Gastroesophageal sphincter (tissue), 4 donors: ENCODE data around the gene DIP2C. TPM values are rescaled to one million over a fixed set of nuclear protein-coding genes. Genes with fewer than 3 reads are reported as not detected.

Experiments
- ATAC-seq: fragments of 150-250 bp; one replicate; pipeline ENCODE4 v1.9.1; 2016; ENCODE audit warnings: mild to moderate bottlenecking, moderate library complexity
- H3K27ac ChIP-seq, 4 donors: fragments of 200-600 bp; sonication (generic) in 3 of 4; 1 replicate in 3 of 4; 2 replicates in 1 of 4; pipeline ENCODE4 v1.5.1; 2016 to 2019
- H3K27me3 ChIP-seq: fragments of 200-600 bp; sonication (generic); one replicate; pipeline ENCODE4 v1.5.1; 2019
- H3K36me3 ChIP-seq, 2 donors: fragments of 200-600 bp; sonication (generic); one replicate each; pipeline ENCODE4 v1.5.1; 2019; ENCODE audit warnings: control low read depth in 1 of 2
- H3K4me1 ChIP-seq, 3 donors: fragments of 200-600 bp; sonication (generic); 1 replicate in 2 of 3; 2 replicates in 1 of 3; pipeline ENCODE4 v1.5.1; 2016 to 2019; ENCODE audit warnings: control low read depth in 2 of 3
- H3K4me3 ChIP-seq, 2 donors: fragments of 200-600 bp; sonication (generic); one replicate each; pipeline ENCODE4 v1.5.1; 2019; ENCODE audit warnings: mild to moderate bottlenecking in 1 of 2, moderate library complexity in 1 of 2
- H3K9me3 ChIP-seq, 3 donors: fragments of 200-600 bp; sonication (generic); one replicate each; pipeline ENCODE4 v1.5.1; 2017 to 2019; ENCODE audit warnings: control low read depth in 2 of 3
- CTCF ChIP-seq, 4 experiments: fragments of 200-600 bp in 2 of 4; fragments of 450-650 bp in 2 of 4; sonication (generic) in 1 of 4; IDR thresholded peaks; one replicate each; pipeline ENCODE4 v1.5.1; 2017 to 2019; ENCODE audit warnings: antibody characterized with exemption in 4 of 4, mild to moderate bottlenecking in 2 of 4, moderate library complexity in 2 of 4
- EP300 ChIP-seq: sonication (generic); formaldehyde crosslinking; IDR thresholded peaks from one replicate; pipeline ENCODE4 v1.6.1; 2017; ENCODE audit warnings: antibody characterized with exemption, mild to moderate bottlenecking
- POLR2A ChIP-seq, 2 donors: fragments of 450-650 bp; IDR thresholded peaks; one replicate each; pipeline ENCODE4 v1.6.1; 2017; ENCODE audit warnings: antibody characterized with exemption in 2 of 2, mild to moderate bottlenecking in 2 of 2, moderate library complexity in 1 of 2
- POLR2AphosphoS5 ChIP-seq: sonication (generic); formaldehyde crosslinking; IDR thresholded peaks from one replicate; pipeline ENCODE4 v1.6.1; 2017; ENCODE audit warnings: antibody characterized with exemption
- WGBS, 2 donors: methylation state at CpG; one replicate each; pipeline ENCODE4 v1.1.5; 2018; ENCODE audit warnings: low coverage in 1 of 2; 5-methylcytosine and 5-hydroxymethylcytosine counted together
- total RNA-seq, 4 donors: library from RNA; depleted of rRNA; stranded (reverse); fragments of >200 nt; gene quantifications; one replicate each; pipeline ENCODE4 v1.1.0, GENCODE V29; 2016

Gene DIP2C
- total RNA-seq, 4 donors from 2014 or later, result 40.8 to 73.8 (median 47.7) TPM

GRCh38 chr10:405648-406047, 283.8 kb downstream of the DIP2C start:
- 65 to 79% methylated on average over 9 to 12 of the region's 12 CpGs for WGBS, 2 donors
- H3K36me3 ChIP-seq, result peaks cover 0 to 57% of the 10 kb centered on the region in 2 donors

GRCh38 chr10:404991-405390, 284.5 kb downstream of the DIP2C start:
- no peaks in the 10 kb centered on the region for H3K27me3 ChIP-seq
- no peak overlapping the region for H3K4me3 ChIP-seq
- no peak overlapping the region for H3K27ac ChIP-seq
- TF ChIP-seq POLR2A (IDR thresholded peaks at IDR 0.05), result no peak
- TF ChIP-seq CTCF (IDR thresholded peaks at IDR 0.05), result no peak
- TF ChIP-seq POLR2AphosphoS5, result no peak
- TF ChIP-seq EP300, result no peak
- H3K36me3 ChIP-seq, result peaks cover 0 to 63% of the 10 kb centered on the region in 2 donors
- H3K9me3 ChIP-seq, result no peaks in the 10 kb centered on the region
- H3K4me1 ChIP-seq, result no peaks in the 10 kb centered on the region
- no peak for ATAC-seq
- 88 to 96% methylated on average over 9 of the region's 9 CpGs for WGBS, 2 donors

More at GRCh38 chr10:405648-406047, 283.8 kb downstream of the DIP2C start:
- no peak overlapping the region for H3K4me3 ChIP-seq
- no peak for TF ChIP-seq EP300
- no peak for TF ChIP-seq POLR2AphosphoS5
- TF ChIP-seq POLR2A (IDR thresholded peaks at IDR 0.05), result no peak
- TF ChIP-seq CTCF (IDR thresholded peaks at IDR 0.05), result no peak
- H3K4me1 ChIP-seq, result no peaks in the 10 kb centered on the region
- no peak for ATAC-seq
- H3K27ac ChIP-seq, result no peak overlapping the region
- no peaks in the 10 kb centered on the region for H3K9me3 ChIP-seq
- no peaks in the 10 kb centered on the region for H3K27me3 ChIP-seq

- 76 to 86% methylated on average over 3 to 4 of the region's 4 CpGs for WGBS, 2 donors
- ATAC-seq, result no peak
These were observed 285.1 kb downstream of the DIP2C start for GRCh38 chr10:404346-404745.

DNA sequence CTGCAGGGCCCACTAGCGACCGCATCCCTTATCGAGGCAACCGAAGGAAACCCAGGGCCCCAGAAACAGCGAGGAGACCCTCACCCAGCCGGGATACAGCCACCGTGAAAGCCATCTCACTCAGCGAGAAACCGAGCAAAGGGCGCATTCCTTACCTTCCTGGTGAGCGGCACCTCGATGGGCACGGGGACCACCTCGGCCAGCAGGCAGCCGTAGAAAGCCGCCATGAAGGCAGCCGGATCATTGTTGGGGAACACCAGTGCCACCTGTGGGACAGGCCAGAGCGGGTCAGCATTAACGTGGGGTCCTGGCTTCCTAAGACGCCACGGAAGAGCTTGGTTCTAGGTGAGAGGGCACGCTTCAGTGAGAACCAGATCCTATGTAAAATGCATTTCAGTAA, 290.5 kb downstream of the DIP2C start:
- Histone ChIP-seq H3K9me3 (no peaks in the 10 kb centered on the region), H3K4me1 (peaks cover 0 to 36% (median 0%) of the 10 kb centered on the region in 3 donors), H3K36me3 (peaks cover 0 to 23% of the 10 kb centered on the region in 2 donors), H3K27me3 (no peaks in the 10 kb centered on the region), H3K4me3 (no peak overlapping the region), H3K27ac (no peak overlapping the region)
- TF ChIP-seq EP300, result no peak
- no peak for TF ChIP-seq CTCF (IDR thresholded peaks at IDR 0.05)
- TF ChIP-seq POLR2AphosphoS5, result no peak
- no peak for TF ChIP-seq POLR2A (IDR thresholded peaks at IDR 0.05)
- WGBS, 2 donors, result 77 to 100% methylated on average over 2 to 5 of the region's 22 CpGs
- ATAC-seq, result no peak

More at GRCh38 chr10:404346-404745, 285.1 kb downstream of the DIP2C start:
- TF ChIP-seq CTCF (IDR thresholded peaks at IDR 0.05) (no peak), EP300 (no peak), POLR2A (IDR thresholded peaks at IDR 0.05) (no peak), POLR2AphosphoS5 (no peak)
- Histone ChIP-seq H3K9me3 (no peaks in the 10 kb centered on the region), H3K4me1 (no peaks in the 10 kb centered on the region), H3K4me3 (no peak overlapping the region), H3K36me3 (peaks cover 0 to 65% of the 10 kb centered on the region in 2 donors), H3K27me3 (no peaks in the 10 kb centered on the region), H3K27ac (no peak overlapping the region)

- ATAC-seq, result no peak
- Histone ChIP-seq H3K9me3 (no peaks in the 10 kb centered on the region), H3K4me1 (peaks cover 0 to 37% (median 0%) of the 10 kb centered on the region in 3 donors), H3K27ac (peak overlapping the region in 1 of 4 donors; percentile 29), H3K27me3 (no peaks in the 10 kb centered on the region), H3K4me3 (no peak overlapping the region), H3K36me3 (peaks cover 0 to 22% of the 10 kb centered on the region in 2 donors)
- TF ChIP-seq POLR2AphosphoS5 (no peak), POLR2A (IDR thresholded peaks at IDR 0.05) (no peak), EP300 (no peak), CTCF (IDR thresholded peaks at IDR 0.05) (no peak)
- 94% methylated on average over 2 to 13 of the region's 18 CpGs for WGBS, 2 donors
These were observed 292.0 kb downstream of the DIP2C start for GRCh38 chr10:397321-398068.
